HG03039 (cell line): ENCODE results near the gene C14orf132.
"Not testable (repeated sequence)": the region's sequence is repeated elsewhere in the genome, so short reads cannot be mapped to it uniquely, and the experiment has no call there.

Experiments
- ATAC-seq: cut with Tn5 transposase; IDR thresholded peaks from one replicate; pipeline ENCODE4 v1.9.1; 2021; ENCODE audit warnings: mild to moderate bottlenecking, moderate library complexity; ENCODE audit not compliant: unreplicated experiment

C14orf132 gene

GRCh38 chr14:96038920-96039632, at the start of gene C14orf132:
C14orf132 (plus strand) TSS chr14:96039362; CDS start chr14:96039501, 139 bp downstream.
- ATAC-seq, result no peak

DNA sequence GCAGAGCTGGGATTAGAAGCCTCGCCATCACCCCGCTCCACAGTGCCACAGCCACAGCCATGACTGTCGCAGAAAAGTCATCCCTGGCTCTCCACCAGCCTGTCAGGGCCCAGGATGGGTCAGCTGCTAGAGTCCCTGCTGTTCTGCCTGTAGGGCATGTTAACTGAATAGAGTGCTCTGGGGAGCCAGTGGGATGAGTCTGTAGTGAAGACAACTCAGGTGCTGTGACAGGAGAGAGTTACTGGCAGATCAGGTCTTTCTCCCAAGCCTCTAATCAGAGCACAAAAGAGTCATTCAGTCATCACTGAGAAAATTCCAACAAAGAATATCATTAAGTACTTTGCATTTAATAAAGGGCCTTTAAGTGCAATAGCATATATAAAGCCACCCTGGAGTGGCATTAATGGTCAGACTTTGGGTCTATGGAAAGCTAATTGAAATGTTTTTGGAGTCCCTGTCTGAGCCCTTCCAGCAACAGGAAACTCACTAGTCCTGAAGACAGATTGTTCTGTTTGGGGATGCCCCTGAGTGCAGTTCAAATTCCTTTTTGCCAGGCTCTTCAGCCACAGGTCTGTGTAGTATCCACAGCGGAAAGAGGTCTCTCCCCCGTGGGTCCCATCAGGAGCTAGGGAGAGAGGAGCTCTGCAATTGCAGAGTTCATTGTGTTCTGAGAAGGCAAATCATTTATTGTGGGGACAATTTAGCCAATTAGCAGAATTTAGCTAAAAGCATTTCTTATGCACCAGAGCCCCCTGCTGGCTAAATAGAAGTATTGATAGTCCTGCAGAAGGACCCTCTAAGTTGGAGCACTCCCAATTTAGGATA, 45.2 kb upstream of the C14orf132 start:
- no peak for ATAC-seq

DNA sequence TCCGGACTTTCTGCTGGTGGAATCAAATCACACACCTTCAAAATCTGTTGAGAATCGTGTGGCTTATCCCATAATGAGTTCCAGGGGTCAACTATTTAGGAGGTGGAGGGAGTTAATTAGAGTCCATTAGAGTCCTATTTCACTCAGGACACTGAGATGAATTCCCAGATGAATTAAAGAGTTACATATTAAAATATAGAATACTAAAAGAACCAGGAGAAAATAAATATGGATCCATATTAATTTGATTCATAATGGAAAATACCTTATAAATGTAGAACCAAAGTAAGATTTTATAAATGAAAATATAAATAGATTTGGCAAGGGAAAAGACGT, 44.6 kb upstream of the C14orf132 start:
- no peak for ATAC-seq

- no peak for ATAC-seq
Observed at GRCh38 chr14:95998656-95999055, 40.5 kb upstream of the C14orf132 start.

DNA sequence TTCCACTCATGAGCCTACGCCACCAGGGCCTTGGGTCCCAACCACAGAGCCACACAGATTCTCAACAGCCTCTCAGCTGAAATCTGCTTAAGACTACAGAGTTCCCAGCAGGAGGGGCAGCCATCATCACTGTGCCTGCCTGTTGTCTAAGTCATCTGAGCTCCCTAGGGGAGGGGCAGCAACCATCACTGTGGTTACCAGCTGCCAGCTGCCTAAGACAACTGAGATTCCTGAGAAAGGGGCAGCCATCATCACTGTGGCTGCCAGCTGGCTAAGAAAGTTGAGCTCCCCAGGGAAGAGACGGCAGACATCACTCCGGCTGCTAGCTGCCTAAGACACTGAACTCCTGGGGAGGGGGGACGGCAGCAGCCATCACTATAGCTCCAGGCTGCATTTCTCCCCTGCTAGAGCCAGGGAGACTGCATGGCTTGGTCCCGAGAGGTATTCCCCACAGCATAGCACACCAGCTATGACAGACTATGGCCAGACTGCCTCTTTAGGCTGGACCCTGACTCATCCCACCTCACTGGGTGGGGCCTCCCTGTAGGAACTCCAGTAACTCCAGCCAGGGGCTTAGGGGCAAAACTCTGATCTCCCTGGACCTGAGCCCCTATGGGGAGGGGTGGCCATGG, 37.2 kb upstream of the C14orf132 start:
- ATAC-seq, result no peak

- no peak for ATAC-seq
Observed at GRCh38 chr14:96002498-96002884, 36.7 kb upstream of the C14orf132 start.

DNA sequence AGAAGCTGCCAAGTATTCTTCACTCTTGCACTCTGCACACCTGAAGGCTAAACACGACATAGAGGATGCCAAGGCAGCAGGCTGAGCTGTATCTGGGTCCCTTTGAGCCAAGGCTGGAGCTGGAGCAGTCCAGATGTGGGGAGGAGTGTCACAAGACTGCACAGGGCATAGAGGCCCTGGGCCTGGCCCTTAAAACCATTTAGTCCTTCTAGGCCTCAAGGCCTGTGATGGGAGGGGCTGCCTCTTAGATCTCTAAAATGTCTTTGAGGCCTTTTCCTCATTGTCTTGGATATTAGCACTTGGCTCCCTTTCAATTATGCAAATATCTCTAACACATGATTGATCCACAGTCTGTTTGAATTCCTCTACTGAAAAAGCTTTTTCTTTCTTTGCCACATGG, 28.0 kb upstream of the C14orf132 start:
- ATAC-seq, result no peak

GRCh38 chr14:96011607-96012006, 27.6 kb upstream of the C14orf132 start:
- no peak for ATAC-seq

DNA sequence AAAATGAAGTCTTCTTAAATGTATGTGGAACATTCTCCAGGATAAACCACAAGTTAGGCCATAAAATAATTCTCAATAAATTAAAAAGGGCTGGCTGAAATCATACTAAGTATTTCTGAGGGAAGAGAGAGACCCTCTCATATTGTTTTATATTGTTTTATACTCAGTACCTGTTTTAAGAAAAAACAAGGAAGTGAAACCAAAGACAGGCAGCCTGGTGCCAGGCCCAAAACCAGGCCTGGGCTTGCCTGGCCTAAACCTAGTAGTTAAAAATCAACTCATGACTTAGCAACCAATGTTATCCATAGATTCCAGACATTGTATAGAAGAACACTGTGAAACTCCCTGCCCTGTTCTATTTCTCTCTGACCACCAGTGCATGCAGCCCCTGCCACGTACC, 26.4 kb upstream of the C14orf132 start:
- not testable (repeated sequence) for ATAC-seq

- no peak for ATAC-seq
Observed at GRCh38 chr14:96014176-96014575, 25.0 kb upstream of the C14orf132 start.

DNA sequence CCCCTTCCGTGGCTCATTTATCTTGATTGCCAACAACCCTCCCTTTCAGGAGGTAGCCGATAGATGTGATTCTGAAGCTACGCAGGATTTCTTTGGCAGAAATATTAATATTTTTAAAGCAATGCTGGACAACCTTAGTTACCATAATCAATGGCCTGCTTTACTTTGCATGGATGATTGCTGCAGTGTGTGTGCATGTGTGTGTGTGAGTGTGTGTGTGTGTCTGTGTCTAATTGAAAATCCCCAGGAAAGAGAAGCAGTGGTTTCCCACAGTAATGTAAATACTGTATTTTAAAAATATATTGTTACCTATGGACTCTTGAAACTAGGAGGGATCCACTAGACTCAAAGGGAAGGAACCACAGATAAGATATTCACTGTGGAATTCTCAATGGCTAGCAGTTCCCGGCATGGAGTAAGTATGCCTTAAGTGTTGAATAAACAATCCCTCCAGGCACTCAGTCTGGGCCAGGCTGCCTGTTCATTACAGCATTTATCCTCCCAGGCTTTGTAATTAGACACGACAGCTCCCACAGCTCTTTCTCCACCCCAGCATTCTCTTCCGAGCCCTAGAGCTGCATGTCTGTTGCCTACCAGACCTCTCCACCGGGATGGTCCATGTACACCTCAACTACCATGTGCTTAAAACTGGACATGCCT, 22.5 kb upstream of the C14orf132 start:
- no peak for ATAC-seq

GRCh38 chr14:96017882-96018281, 21.3 kb upstream of the C14orf132 start:
- no peak for ATAC-seq

DNA sequence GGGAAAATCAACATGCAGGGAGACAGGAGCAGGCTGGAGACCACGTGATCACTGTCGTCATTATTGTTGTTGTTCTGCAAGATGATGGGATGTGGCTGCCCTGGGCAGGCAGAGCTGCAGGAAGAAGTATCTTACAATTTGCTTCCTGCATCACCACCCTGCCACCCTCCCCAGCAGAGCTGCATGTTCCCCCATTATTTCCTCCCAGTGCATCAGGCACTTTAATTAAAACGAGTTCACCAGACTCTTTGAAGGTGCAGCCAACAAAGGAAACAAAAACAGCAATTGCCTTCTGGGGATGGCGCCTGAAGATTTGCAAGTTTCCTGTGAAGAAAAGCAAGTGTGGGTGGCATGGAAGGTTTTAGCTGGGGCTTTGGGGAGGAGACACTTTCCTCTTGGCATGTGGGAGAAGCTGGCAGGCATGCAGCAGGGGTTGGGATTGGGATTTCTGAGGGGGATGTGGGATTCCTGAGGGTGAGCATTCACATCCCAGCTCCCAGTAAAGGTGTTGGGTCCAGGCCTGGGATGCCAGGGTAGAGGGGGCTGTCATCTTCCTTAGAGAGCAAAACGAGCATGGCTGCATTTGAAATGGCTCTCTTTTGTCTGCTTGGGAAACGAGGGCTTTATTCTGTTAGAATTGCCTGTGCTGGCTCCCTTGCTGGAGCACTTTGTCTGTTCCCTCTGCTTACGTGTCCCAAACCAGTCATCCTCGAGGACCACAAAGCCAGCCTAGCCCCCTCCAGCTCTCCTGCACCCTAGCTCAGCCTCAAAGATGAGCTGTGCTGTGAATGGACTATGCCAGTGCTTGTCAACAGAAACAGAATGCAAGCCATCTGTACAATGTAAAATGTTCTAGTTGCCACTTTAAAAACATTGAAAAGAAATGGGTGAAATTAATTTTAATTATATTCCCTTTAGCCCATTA, 11.5 kb upstream of the C14orf132 start:
- no peak for ATAC-seq

DNA sequence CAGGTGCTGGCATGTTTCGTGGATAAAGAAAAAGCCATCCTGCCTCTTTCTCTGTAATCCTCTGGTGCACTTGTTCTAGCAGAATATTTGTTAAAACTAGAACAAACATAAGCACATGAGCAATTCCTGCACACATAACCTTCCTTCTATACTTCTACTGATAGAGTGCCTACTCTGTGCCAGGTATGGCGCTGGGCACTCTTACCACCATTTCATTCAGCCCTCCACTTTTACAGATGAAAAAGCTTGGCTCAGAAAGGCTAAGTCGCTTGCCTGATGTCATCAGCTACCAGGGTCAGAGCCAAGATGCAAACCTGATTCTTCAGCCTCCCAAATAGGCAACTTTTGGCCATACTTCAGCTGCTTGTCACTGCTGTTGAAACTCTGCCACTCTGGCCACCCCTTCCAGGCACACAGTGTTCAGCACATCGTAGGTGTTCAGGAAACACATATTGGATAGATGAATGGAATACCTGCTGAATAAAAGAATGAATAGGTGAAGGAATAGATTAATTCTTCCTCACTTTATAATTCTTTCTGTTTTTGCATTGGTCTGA, 10.0 kb upstream of the C14orf132 start:
- no peak for ATAC-seq

GRCh38 chr14:96030108-96030760, 8.9 kb upstream of the C14orf132 start:
- ATAC-seq, result no peak

- ATAC-seq, result no peak
Observed at GRCh38 chr14:96031691-96032090, 7.5 kb upstream of the C14orf132 start.

GRCh38 chr14:96035456-96035855, 3.7 kb upstream of the C14orf132 start:
- ATAC-seq, result no peak

GRCh38 chr14:96037891-96038557, 1.1 kb upstream of the C14orf132 start:
- no peak for ATAC-seq

- ATAC-seq, result no peak
Observed at GRCh38 chr14:96038558-96038919, 623 bp upstream of the C14orf132 start.
